Smooth muscle cell of the pulmonary artery (primary cell): ENCODE measurements around the gene BBOX1. TPM values are rescaled to one million over a fixed set of nuclear protein-coding genes. Genes with fewer than 3 reads are reported as not detected.

Experiments
- total RNA-seq: library from RNA; depleted of rRNA; stranded (reverse); fragments of >200 nt; gene quantifications from 2 replicates; pipeline ENCODE4 v1.2.3, GENCODE V29; 2014

BBOX1 gene, protein sequence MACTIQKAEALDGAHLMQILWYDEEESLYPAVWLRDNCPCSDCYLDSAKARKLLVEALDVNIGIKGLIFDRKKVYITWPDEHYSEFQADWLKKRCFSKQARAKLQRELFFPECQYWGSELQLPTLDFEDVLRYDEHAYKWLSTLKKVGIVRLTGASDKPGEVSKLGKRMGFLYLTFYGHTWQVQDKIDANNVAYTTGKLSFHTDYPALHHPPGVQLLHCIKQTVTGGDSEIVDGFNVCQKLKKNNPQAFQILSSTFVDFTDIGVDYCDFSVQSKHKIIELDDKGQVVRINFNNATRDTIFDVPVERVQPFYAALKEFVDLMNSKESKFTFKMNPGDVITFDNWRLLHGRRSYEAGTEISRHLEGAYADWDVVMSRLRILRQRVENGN
- total RNA-seq, result not detected in 2 replicates

GRCh38 chr11:27040302-27041115 lies at the start of gene BBOX1:
TSS of gene BBOX1 (plus strand) at chr11:27040815. CDS start at chr11:27055431, 14,616 bp downstream.

GRCh38 chr11:26993965-26994457 lies 46.6 kb upstream of the BBOX1 start, which contains the start of gene FIBIN:
TSS of gene FIBIN (plus strand) at chr11:26994112. CDS start at chr11:26994527, 415 bp downstream.

Other genes starting within 250 kb of the BBOX1 start
- gene FIBIN, start 46.7 kb upstream of the BBOX1 start, total RNA-seq, result 15.4 and 28.8 TPM in 2 replicates